GM21737 (cell line): ENCODE data around the gene PRRX1.

Source experiments
- ATAC-seq: cut with Tn5 transposase; IDR thresholded peaks from one replicate; pipeline ENCODE4 v1.9.1; 2021; ENCODE audit warnings: mild to moderate bottlenecking, moderate library complexity; ENCODE audit not compliant: unreplicated experiment

PRRX1 gene

DNA sequence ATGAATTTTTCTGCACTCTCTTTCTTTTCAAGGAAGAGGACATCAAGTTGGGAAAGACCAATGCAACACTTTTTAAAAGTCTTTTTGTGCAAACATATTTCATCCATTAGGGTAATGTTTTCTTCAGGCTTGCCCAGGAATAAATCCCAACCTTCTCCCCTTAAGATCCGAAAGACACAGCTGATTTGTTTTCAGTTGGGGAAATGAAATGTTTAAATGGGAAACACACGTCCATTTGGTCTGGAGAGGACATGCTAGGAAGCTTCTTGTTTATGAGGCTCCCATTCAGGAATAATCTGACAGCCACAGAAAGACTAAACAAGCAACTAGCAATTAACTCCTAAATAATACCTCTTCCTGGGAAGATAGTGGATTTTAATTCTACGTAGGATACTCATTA is 91.9 kb downstream of the PRRX1 start:
- ATAC-seq, result no peak

DNA sequence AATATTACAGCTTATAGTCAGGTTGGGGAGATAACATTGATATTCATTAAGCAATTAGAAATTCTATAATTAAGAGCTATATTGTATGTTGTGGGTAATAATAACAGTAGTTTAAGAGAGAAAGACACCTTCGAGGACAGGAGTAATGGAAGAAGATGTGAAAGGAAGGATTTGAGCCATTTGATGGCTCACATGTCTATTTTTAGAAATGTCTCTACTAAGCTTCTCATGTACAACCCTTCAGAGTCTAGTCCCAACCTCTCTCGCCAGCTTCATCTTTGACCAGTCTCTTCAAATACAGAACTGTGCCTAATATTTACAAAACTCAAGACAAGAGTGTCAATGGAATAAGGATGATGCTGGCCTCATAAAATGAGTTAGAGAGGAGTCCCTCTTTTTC is 95.1 kb downstream of the PRRX1 start:
- ATAC-seq, result no peak

DNA sequence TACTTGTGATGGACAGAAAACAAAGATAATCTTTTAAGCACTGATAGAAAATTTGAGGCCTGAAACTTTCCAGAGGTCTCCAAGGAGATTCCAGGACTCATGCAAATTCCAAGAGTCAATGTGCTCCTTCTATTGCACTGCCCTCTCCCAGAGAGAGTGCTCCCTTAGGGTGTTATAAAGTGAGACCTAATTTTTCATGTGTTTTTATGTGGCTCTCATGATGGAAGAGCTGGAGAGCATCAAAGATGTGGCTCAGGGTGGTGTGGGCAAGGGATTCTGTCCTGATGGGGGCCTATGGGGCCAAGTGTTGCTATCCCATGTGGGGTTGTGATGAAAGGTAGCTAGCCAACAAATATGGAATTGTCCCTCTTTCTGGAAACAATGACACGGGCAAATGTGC is 101.3 kb downstream of the PRRX1 start:
- ATAC-seq, result no peak

DNA sequence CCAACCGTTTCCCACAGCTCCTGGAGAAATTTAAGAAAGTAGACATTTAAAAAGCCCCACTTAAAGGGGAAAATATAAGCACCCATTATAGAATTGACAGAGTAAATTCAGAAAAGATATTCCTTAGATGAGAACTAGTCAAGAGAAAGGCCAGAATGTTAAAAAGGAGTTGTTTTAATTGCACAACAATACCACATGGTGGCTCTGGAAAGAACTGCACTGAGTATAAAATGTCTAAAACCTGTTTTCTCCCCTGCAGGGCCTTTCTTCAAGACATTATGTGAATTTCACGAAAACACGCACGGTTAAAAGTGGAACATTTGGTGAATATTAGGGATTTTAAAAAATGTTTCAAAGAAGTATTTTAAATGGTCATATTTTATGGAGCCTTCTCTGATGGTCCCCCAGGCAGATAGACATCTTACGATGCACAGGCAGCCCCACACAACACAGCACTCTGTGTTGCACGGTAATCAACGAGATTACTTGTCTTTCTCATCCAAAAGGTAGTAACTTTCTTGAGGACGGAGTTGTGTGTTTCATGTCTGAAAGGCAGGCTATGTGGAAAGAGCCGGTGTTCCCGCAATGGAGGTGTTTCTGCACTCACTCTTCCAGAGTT is 101.9 kb downstream of the PRRX1 start:
- no peak for ATAC-seq

DNA sequence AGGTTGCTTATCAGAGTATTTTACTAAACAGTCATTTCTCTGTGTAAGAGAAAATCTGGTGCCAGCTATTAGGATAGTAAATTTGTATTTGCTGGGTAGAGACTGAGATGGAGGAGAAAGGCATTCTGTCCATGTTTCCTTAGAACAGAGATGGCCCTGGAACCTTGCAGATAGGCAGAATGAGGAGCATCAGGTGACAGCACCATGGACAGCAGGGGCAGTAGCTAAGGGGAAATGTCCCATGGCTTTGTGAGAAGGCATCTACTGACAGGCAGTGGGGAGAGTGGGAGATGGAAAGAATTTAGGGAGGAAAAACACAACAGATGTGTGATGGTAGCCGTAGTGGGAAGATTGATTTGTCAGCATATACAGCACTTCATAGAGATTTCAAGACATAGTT is 105.0 kb downstream of the PRRX1 start:
- no peak for ATAC-seq

DNA sequence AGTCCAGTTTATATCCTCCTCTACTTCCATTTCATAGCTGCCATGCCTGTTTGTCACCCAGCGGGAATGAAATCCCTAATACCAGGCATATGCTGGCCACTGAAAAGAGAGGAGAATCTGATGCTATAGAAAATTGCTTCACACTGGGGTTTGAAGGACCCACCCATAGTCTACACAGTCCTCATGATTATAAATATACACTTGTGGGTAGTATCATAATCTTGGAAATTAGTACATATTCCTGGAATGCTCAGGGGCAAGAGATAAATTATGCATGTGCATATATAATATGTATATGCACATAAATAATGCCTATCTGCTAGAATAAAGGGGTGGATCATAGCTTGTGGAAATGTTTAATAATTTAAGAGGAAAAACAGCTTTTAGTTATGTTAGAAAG is 105.8 kb downstream of the PRRX1 start:
- ATAC-seq, result no peak

DNA sequence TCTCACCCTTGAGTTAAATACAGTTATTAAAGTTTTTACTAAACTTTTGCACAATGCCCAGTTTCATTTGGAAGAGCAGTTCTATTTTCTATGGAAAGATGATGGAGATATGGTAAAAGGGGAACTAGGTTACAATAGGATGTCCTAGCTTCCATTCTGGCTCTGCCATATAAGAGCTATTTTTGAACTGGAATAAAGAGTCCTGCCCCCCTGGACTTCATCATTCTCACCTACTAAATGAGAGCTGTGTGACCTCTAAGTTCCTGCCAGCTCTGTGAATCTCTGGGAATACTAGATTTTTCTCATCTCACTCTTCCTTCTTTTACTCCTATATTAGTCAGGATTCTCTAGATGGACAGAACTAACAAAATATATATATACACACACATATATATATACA is 106.3 kb downstream of the PRRX1 start:
- ATAC-seq, result no peak

DNA sequence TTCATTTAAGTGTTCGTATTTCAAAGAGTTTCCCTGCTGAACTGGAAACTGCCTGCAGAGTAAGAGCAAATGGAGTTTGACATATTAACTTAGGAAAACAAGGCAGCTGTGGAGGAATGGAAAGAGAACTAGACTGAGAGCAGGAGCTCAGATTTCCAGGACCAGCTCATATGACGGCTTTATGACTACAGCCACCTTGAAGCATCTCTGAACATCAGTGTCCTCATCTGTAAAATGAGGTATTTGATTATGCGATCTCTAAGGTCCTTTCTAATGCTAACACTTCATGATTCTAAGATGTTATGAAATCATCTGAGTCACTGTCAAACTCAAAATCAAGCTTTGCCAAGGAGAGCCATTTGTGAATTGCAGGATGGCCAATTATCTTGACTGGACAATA is 112.3 kb downstream of the PRRX1 start:
- no peak for ATAC-seq

DNA sequence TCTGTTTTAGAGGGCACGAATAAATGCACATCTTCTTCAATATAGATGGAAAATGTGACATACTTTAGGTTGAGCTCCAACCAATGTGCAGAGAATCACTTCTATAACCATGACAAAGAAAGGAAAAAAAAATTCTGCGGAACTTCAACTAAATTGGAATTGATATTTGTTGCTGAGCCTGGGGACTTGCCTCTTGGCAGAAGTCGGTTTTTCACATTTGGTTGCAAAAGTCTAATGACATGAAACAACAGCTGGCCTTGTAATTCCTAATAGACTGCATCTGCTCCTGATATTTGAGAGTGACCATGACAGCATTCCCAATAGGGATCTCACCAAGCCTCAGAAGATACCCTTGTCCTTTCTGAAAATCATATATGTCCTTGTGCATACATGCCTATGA is 112.8 kb downstream of the PRRX1 start:
- ATAC-seq, result no peak
